Ishikawa (cell line): ENCODE data around the gene PTPRO.

ENCODE experiments used
- CEBPB ChIP-seq: IDR thresholded peaks from 2 replicates; pipeline ENCODE4 v1.6.1; 2012
- CREB1 ChIP-seq: IDR thresholded peaks from 2 replicates; pipeline ENCODE4 v1.6.1; 2012; ENCODE audit warnings: low read depth
- EGR1 ChIP-seq: IDR thresholded peaks from 2 replicates; pipeline ENCODE4 v1.6.1; 2012
- EP300 ChIP-seq: IDR thresholded peaks from 2 replicates; pipeline ENCODE4 v1.6.1; 2012; ENCODE audit warnings: borderline replicate concordance
- FOXM1 ChIP-seq: IDR thresholded peaks from 2 replicates; pipeline ENCODE4 v1.6.1; 2012; ENCODE audit warnings: low read depth, borderline replicate concordance
- MAX ChIP-seq: IDR thresholded peaks from 2 replicates; pipeline ENCODE4 v1.6.1; 2012
- NFIC ChIP-seq: IDR thresholded peaks from 2 replicates; pipeline ENCODE4 v1.6.1; 2012
- RAD21 ChIP-seq: IDR thresholded peaks from 2 replicates; pipeline ENCODE4 v1.6.1; 2012; ENCODE audit warnings: low read depth
- REST ChIP-seq: IDR thresholded peaks from 2 replicates; pipeline ENCODE4 v1.6.1; 2012; ENCODE audit warnings: low read depth, mild to moderate bottlenecking
- TAF1 ChIP-seq: IDR thresholded peaks from 2 replicates; pipeline ENCODE4 v1.6.1; 2012; ENCODE audit warnings: low read depth, mild to moderate bottlenecking
- TCF12 ChIP-seq: IDR thresholded peaks from 2 replicates; pipeline ENCODE4 v1.6.1; 2012; ENCODE audit warnings: low read depth
- TEAD4 ChIP-seq: IDR thresholded peaks from 2 replicates; pipeline ENCODE4 v1.6.1; 2012
- USF1 ChIP-seq: IDR thresholded peaks from 2 replicates; pipeline ENCODE4 v1.6.1; 2012
- YY1 ChIP-seq: IDR thresholded peaks from 2 replicates; pipeline ENCODE4 v1.6.1; 2012; ENCODE audit warnings: low read depth

GRCh38 chr12:15496738-15497137, 174.4 kb downstream of the PTPRO start:
- TF ChIP-seq CEBPB (no peak), REST (no peak), RAD21 (no peak), MAX (no peak), TCF12 (no peak), TAF1 (no peak), EP300 (no peak), CREB1 (no peak), EGR1 (no peak), NFIC (no peak), TEAD4 (no peak), FOXM1 (no peak), USF1 (no peak), YY1 (no peak)
